AG20443 (cell line): ENCODE results near the gene ZNF536.

ENCODE experiments used
- DNase-seq: peaks from one replicate; pipeline ENCODE4 v3.0.0; 2012; ENCODE audit warnings: low spot score, mixed read lengths

ZNF536 gene

GRCh38 chr19:30529876-30530275 lies 157.7 kb downstream of the ZNF536 start:
- no peak for DNase-seq

DNA sequence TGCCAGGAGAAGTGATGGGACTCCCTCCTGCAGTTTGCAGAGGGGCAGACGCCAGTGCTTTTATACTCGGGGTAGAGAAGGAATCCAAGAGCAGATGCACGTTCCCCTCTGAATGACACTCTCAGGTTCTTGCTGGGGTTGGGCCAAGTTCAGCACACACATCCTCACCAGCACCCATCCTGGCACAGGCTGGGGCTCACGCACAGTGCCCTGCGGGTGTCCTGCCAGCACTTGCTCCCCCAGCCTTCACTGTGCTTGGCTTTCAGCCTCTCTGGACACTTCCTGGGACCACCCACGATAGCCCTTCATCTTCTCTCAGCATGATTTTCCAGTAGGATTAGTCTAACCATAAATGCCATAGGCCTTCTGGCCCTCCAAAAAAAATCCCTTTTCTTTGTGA lies 158.6 kb downstream of the ZNF536 start:
- DNase-seq = no peak

DNA sequence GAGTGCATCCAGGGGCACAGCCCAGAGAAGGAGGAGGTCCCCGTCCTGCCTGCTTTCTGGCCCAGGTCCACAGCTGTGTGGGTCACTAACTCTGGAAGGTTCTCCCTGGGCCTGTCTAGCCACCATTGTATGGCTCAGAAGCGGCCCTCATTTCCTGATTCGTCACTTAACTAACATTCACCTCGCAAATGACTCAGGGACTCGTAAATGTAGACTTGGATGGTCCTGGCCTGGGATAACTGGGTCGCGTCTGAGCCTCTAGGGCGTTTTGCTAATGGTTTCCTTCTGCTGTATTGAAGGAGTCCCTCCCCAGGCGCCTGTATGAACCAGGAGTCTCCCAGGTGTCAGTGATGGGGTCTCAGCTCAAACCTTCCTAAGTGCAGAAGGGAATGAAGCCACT lies 162.8 kb downstream of the ZNF536 start:
- no peak for DNase-seq

- DNase-seq = no peak
These were observed 164.8 kb downstream of the ZNF536 start for GRCh38 chr19:30536975-30537374.

DNA sequence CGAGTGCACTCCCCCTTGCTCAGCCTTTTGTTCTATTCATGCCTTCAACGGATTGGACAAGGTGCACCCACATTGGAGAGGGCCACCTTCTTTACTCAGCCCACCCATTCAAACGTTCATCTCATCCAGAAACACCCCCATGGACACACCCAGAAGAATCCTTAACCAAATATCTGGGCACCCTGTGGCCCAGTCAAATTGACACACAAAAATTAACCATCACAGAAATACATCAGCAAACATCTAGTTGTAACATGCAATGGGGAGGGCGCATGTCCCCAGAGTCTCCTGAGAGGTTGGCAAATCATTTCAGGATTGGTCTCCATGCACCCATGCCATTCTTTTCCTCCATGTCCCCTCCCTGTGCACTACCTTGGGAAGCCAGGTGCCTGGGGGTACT lies 167.1 kb downstream of the ZNF536 start:
- DNase-seq = no peak

- DNase-seq = no peak
These were observed 167.8 kb downstream of the ZNF536 start for GRCh38 chr19:30539981-30540380.

GRCh38 chr19:30540761-30541160 lies 168.6 kb downstream of the ZNF536 start:
- no peak for DNase-seq

GRCh38 chr19:30541575-30541974 lies 169.4 kb downstream of the ZNF536 start:
- DNase-seq = no peak

DNA sequence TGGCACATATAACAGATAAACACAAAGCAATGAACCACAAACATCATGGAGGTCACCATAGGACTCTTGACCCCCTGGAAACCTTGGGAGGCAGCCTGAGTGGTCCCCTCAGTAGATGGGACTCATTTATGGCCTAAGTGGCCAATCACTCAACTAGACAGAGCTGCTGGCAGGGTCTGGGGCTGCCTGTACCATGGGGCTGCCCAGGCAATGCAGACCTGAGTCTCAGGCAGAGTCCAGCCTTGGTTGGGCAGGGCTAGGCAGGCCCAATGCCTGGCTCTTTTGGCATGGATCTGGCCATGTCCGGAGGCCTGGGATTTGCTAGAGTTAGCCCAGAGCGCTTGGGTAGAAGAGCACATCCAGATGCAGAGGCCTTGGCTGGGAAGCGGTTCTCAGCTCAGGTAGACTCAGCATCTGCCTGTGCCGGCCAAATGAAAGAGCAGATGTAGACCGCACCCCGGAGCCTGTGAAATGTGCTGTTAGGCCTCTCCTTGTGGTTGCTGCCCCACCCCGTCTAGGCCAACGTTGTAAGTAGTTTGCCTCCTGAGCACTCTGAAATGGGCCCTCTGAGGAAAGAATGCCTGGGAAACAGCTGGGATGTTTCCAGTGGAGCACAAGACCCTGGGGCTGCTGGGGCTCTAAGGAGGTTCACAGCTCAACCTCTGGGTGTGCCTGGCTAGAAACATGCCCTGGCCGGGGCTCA lies 171.2 kb downstream of the ZNF536 start:
- no peak for DNase-seq

DNA sequence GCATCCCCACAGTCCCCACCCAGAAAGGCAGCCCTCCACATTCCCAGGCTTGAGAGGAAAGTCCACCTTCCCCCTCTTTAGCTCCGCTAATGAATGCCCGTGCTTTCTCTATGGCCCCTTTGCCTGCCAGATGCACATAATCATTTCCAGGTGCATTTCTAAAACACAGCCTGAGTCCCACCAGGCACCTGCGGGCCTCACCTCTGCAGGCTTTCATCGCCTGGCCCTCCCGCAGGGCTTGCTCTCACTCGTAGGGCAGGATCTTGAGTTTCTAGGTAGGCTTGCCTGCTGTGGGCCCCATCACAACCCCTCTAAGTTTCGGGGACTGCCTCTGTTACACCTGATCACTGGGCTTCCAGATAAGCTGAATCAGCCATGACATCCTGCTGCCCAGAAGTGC lies 173.6 kb downstream of the ZNF536 start:
- no peak for DNase-seq

GRCh38 chr19:30546332-30546731 lies 174.1 kb downstream of the ZNF536 start:
- DNase-seq = no peak

DNA sequence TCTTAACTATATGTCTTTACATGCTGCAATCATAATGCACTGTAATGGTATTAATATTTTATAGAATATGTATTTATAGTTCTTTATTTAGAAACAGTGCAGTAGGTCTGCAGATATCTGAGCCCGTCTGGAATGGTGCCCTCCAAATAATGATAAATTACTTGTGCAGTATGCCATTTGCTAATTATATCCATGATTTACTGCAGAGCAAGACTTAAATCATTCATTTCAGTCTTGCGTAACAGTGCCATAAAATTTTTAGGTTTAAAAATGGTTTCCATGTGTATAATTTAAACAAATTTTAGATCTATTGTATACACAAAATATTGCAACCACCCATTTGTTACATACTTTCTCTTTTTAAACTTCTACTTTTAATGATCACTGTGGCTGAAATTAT lies 175.1 kb downstream of the ZNF536 start:
- DNase-seq = no peak

GRCh38 chr19:30549151-30549550 lies 177.0 kb downstream of the ZNF536 start:
- no peak for DNase-seq

GRCh38 chr19:30551271-30551670 lies 179.1 kb downstream of the ZNF536 start:
- no peak for DNase-seq

DNA sequence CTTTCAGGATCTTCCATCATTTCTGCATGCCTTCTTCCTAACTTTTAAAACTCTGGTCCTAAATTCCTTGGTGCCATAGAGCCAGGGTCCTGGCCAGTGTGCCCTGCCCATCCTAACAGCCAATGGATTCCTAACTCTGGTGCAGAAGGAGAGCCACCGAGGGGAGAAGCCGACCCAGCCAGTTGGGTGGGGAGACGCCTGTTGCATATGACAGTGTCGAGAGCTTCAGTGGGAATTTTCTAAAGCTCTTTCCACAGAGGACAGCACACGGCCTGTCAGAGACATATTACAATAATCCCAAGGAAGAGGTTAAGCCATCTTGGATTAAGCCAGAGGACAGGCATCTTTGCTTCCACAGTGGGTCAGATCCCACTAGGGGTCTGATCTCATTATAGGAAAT lies 180.4 kb downstream of the ZNF536 start:
- no peak for DNase-seq

DNA sequence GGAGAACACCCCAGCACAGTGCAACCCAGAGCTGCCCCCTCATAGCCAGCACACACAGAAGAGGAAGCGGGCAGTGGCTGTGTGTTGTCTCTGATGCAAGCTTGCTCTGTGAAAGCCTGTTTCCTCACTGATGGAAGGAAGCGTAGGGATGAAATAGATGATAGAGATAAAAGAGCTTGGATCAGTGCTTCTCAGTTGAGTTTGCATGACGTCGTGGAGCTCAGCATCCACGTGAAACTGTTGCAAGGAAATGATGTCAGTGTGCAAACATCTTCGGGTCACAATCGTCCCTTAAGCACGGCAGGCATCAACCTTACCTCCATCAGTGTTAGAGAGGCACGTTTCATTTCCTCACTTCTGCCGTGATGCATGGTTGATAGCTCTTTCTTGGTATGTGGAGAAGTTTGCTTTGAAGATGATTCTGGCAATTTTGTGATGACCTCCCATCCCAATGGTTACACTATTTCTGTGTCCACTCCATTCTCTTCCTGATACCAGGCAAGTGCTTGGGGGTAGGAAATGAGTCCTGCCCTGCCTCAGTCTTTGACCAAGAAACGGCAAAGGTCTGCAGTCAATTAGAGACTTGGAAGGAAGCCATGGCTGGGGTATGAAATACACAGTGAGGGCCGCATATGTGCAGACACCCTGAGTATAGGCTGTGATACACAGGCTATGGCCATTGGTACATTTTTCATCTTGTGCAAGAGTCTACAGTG lies 183.0 kb downstream of the ZNF536 start:
- no peak for DNase-seq

DNA sequence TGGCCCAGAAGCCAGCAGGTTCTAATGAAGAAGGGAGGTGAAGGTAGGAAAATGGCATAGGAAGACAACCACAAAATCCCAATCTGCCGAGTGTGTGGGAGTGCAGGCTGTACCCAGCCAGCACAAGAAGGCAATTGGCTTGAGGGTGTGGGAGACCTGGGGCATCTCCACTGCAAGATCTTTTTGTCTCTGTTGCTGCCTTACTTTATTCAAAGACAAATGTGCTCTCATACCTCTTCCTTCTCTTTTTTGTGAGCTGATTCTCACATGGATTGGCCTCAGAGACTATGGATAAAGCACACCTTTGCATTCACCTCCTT lies 183.6 kb downstream of the ZNF536 start:
- DNase-seq = no peak

- DNase-seq = no peak
These were observed 184.1 kb downstream of the ZNF536 start for GRCh38 chr19:30556230-30556711.

GRCh38 chr19:30557212-30557611 lies 185.0 kb downstream of the ZNF536 start:
- no peak for DNase-seq

DNA sequence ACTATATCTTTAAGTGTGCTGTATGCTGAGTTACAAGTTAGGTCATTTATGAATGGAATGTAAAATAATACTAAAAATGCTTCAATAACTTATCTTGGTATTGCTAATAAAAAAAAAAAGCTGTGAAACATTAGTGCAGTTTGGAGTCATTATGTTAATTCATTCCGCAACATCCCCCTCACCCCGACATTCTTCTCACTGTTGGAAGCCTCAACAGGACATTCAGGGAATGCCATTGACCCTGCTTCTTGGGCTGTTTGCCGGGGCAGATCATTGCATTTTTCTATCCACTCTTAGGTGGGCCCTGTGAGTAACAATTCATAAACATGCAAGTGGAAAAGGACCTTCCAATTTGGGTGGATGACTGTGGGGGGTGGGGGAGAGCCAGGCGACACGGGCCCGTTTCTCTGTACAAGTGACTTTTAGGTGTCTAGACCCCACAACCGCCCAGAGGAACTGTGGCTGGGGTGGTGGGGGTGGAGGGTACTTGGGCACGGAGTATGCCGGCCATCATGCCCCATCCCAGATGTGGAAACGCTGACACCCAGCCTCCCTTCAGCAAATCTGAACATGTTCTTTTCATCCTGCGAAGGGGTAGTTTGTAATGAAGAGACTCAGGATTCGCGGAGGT lies 185.9 kb downstream of the ZNF536 start:
- no peak for DNase-seq

- DNase-seq = no peak
These were observed 186.6 kb downstream of the ZNF536 start for GRCh38 chr19:30558793-30559192.

DNA sequence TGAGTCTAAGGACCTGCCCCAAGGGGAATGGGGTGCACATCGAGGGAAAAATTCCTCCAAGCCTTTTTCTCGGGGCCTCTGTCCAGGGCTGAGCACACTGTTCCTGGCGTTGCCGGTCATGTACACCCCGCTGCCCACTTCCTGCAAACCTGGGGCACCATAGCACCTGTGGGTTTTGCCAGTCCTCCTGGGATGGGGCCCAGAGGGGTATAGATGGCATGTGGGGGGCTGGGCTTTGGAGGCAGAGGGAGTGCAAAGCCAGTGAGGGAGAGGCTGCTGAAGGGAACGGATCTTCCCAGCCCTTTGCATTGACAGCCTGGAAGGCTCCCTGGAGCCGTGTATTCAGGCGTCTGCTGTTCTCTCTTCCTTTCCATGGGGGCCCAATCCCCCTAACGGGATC lies 187.3 kb downstream of the ZNF536 start:
- DNase-seq = no peak

GRCh38 chr19:30562981-30563380 lies 190.8 kb downstream of the ZNF536 start:
- DNase-seq = no peak
